ENCODE results near the gene GSX1. TPM values are rescaled to one million over a fixed set of nuclear protein-coding genes. Genes with fewer than 3 reads are reported as not detected.
"Not testable (repeated sequence)": the region's sequence is repeated elsewhere in the genome, so short reads cannot be mapped to it uniquely, and the experiment has no call there.

Gene GSX1
- not detected for polyA plus RNA-seq (2013, experiment 1 of 2; ENCODE audit: insufficient read length)
- polyA plus RNA-seq (2013, experiment 2 of 2; ENCODE audit: insufficient read length) = not detected

GRCh38 chr13:27792393-27793218, at the start of gene GSX1:
GSX1 (plus strand) TSS chr13:27792483; CDS start chr13:27792691, 208 bp downstream.
- peak; percentile 64 for DNase-seq

GRCh38 chr13:27744801-27745200, 47.5 kb upstream of the GSX1 start:
- DNase-seq = no peak

GRCh38 chr13:27745301-27745700, 47.0 kb upstream of the GSX1 start:
- no peak for DNase-seq

GRCh38 chr13:27748143-27748542, 44.1 kb upstream of the GSX1 start:
- not testable (repeated sequence) for DNase-seq

GRCh38 chr13:27751953-27752532, 40.2 kb upstream of the GSX1 start:
- DNase-seq = no peak

GRCh38 chr13:27765650-27766049, 26.6 kb upstream of the GSX1 start:
- no peak for DNase-seq

GRCh38 chr13:27770809-27771208, 21.5 kb upstream of the GSX1 start:
- no peak for DNase-seq

- no peak for DNase-seq
Observed at GRCh38 chr13:27772651-27773425, 19.4 kb upstream of the GSX1 start.

- no peak for DNase-seq
Observed at GRCh38 chr13:27774169-27774568, 18.1 kb upstream of the GSX1 start.

- DNase-seq = no peak
Observed at GRCh38 chr13:27774651-27775050, 17.6 kb upstream of the GSX1 start.

- no peak for DNase-seq
Observed at GRCh38 chr13:27775943-27776342, 16.3 kb upstream of the GSX1 start.

GRCh38 chr13:27782151-27782550, 10.1 kb upstream of the GSX1 start:
- DNase-seq = no peak

- no peak for DNase-seq
Observed at GRCh38 chr13:27783111-27783510, 9.2 kb upstream of the GSX1 start.

GRCh38 chr13:27788271-27788670, 4.0 kb upstream of the GSX1 start:
- DNase-seq = no peak

- DNase-seq = no peak
Observed at GRCh38 chr13:27789153-27789494, 3.2 kb upstream of the GSX1 start.

- no peak for DNase-seq
Observed at GRCh38 chr13:27789495-27790303, 2.6 kb upstream of the GSX1 start.

- no peak for DNase-seq
Observed at GRCh38 chr13:27790523-27790922, 1.8 kb upstream of the GSX1 start.

- DNase-seq = no peak
Observed at GRCh38 chr13:27791146-27791900, 960 bp upstream of the GSX1 start.

- no peak for DNase-seq
Observed at GRCh38 chr13:27791901-27792392, 336 bp upstream of the GSX1 start.

- DNase-seq = no peak
Observed at GRCh38 chr13:27793507-27794367, 1.5 kb downstream of the GSX1 start.

GRCh38 chr13:27794368-27794691, 2.0 kb downstream of the GSX1 start:
- no peak for DNase-seq

All from fibroblast of skin of back (primary cell).